ENCODE measurements around the gene C3orf49.

C3orf49 gene

DNA sequence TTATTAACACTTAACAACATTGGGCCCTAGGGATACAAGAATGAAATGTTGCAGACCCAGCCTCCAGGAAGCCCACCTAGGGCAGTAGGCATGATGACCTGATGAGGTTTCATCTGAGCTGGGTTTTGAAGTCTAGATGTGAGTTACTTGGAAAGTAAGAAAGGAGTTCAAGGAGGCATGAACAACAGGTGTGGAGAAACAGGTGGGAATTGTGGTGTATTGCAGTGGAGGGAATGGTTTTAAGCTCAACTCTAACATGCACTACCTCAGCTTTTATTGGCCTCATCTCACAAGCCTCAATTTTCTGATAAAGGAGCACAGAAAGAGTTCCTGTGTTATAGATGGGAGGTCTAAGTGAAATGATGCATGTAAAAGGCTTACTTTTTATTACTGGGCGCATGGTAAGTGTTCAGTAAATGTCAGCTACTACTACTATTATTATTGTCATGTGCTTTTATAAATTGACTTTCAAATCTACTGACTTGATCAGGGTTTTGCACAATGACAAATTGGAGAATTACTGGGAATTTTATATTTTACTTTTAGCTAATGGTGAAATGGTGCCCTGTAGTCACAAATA, 73.8 kb downstream of the C3orf49 start:
- no peak for DNase-seq

DNA sequence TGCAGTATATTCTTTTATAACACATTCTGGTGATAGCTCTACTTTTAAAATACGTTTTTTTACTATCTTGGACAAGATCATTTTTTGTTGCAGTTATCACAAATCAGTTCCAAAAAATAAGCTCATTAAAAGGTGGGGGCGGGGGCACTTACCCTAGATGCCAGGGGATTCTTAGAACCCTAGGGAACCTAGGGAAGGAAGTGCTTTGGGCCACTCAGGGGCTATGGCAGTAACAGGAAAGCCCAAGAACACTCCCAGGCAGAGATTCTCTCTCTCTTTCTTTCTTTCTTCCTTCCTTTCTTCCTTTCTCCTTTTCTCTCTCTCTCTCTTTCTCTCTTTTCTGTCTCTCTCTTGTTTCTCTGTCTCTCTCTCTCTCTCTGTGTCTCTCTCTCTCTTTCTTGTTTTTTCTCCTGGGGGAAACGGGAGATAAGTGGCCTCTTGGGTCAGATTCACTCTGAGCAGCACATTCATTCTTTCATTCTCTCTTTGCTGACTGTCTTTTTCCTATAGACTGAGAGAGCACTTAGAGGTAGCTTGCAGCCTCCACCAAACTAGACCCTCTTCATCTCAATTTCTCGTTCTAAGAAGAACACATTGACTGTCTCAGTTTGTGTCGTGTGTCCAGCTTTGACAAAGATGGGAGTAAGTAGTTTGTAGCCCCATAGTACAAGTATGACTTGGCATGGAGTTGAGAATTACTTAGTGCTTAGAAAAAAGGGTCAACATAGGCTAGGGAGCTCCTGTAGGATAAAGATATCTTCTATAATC, 76.5 kb downstream of the C3orf49 start:
- no peak for DNase-seq

DNA sequence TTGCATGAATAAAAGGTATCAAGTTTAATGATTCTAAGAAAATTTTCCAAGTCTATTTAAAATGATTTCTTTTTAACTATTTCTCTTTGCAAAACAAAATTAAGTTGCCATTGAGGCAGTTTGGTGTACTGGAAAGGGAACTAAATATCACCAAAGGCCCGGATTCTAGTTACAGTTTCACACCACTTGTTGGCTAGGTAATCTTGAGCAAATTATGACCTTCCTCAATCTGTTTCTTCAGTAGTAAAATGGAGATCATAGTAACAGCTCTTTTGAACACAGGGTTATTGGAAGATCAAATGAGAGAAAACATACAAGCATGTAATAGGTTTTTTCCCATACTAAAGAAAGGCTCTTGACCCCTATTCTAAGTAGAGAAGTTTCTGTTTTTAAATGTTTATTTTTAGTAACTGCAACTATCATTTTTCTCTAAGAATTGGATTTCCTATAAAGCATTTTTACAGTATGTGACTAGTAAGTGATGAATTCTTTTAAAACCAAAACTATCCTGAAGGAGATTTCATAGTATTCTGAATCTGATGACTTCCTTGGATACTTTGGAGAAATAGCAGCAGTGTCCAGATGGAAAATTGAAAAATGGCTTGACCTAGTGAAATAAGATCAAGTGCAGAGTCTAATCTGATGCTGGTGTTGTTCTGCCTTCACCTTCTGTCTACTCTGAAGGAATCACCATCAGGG, 77.4 kb downstream of the C3orf49 start:
- no peak for DNase-seq
